H1 (cell line): ENCODE data around the gene YARS1.

ENCODE experiments used
- BCL11A ChIP-seq, 2 experiments: IDR thresholded peaks; one replicate each; pipeline ENCODE4 v1.6.1; 2011; ENCODE audit warnings: low read depth in 2 of 2, low read length in 2 of 2, mild to moderate bottlenecking in 2 of 2
- CHD2 ChIP-seq: IDR thresholded peaks from 2 replicates; pipeline ENCODE4 v1.6.1; 2012; ENCODE audit warnings: low read length, improper control_type of control experiment
- CTCF ChIP-seq, 3 experiments: IDR thresholded peaks; 1 replicate in 2 of 3; 2 replicates in 1 of 3; pipeline versions ENCODE4 v1.5.1 to v1.6.1; 2011; ENCODE audit warnings: low read length in 3 of 3, mild to moderate bottlenecking in 3 of 3, inconsistent platforms in 2 of 3, low read depth in 1 of 3, moderate library complexity in 1 of 3; ENCODE audit not compliant: insufficient read depth in 1 of 3; ENCODE audit errors: control extremely low read depth in 1 of 3
- E2F6 ChIP-seq: IDR thresholded peaks from 2 replicates; pipeline ENCODE4 v1.6.1; 2012; ENCODE audit warnings: inconsistent platforms
- EP300 ChIP-seq, 2 experiments: IDR thresholded peaks; 1 replicate in 1 of 2; 2 replicates in 1 of 2; pipeline ENCODE4 v1.6.1; 2011 to 2012; ENCODE audit warnings: low read depth in 2 of 2, low read length in 2 of 2, mild to moderate bottlenecking in 2 of 2, borderline replicate concordance in 1 of 2, inconsistent platforms in 1 of 2, moderate library complexity in 1 of 2
- JUN ChIP-seq: IDR thresholded peaks from 2 replicates; pipeline ENCODE4 v1.6.1; 2011; ENCODE audit warnings: low read depth, mild to moderate bottlenecking, improper control_type of control experiment, low read length
- NRF1 ChIP-seq: IDR thresholded peaks from 2 replicates; pipeline ENCODE4 v1.6.1; 2011; ENCODE audit warnings: mild to moderate bottlenecking, low read depth, low read length, improper control_type of control experiment
- POLR2A ChIP-seq, 2 experiments: IDR thresholded peaks; 1 replicate in 1 of 2; 2 replicates in 1 of 2; pipeline ENCODE4 v1.6.1; 2011; ENCODE audit warnings: low read depth in 2 of 2, low read length in 2 of 2, mild to moderate bottlenecking in 2 of 2; ENCODE audit errors: control extremely low read depth in 1 of 2
- POLR2AphosphoS5 ChIP-seq: IDR thresholded peaks from 2 replicates; pipeline ENCODE4 v1.6.1; 2011; ENCODE audit warnings: low read depth, low read length
- POU5F1 ChIP-seq: IDR thresholded peaks from 2 replicates; pipeline ENCODE4 v1.6.1; 2011; ENCODE audit warnings: low read depth, mild to moderate bottlenecking, low read length, moderate library complexity
- RBBP5 ChIP-seq: IDR thresholded peaks from 2 replicates; pipeline ENCODE4 v1.7.1; 2012; ENCODE audit warnings: low read depth, mild to moderate bottlenecking, inconsistent platforms, low read length, moderate library complexity, borderline replicate concordance
- SIN3A ChIP-seq, 2 experiments: IDR thresholded peaks in 1 of 2; conservative IDR thresholded peaks in 1 of 2; 2 replicates each; pipeline ENCODE4 v1.6.1; 2011 to 2012; ENCODE audit warnings: low read length in 2 of 2, improper control_type of control experiment in 1 of 2, low read depth in 1 of 2, mild to moderate bottlenecking in 1 of 2
- SRF ChIP-seq: IDR thresholded peaks from 2 replicates; pipeline ENCODE4 v1.6.1; 2011; ENCODE audit warnings: mild to moderate bottlenecking, low read depth, low read length, moderate library complexity
- ZNF274 ChIP-seq: IDR thresholded peaks from 2 replicates; pipeline ENCODE4 v1.7.0; 2012; ENCODE audit warnings: low read length, borderline replicate concordance; ENCODE audit errors: extremely low read depth

GRCh38 chr1:32746130-32746529 lies 71.0 kb downstream of the YARS1 start:
- TF ChIP-seq EP300 (IDR thresholded peaks at IDR 0.05; ENCODE audit: borderline replicate concordance in 1 of 2, low read depth in 2 of 2, low read length in 2 of 2) (no peak), CTCF (IDR thresholded peaks at IDR 0.05; ENCODE audit: control extremely low read depth in 1 of 3, insufficient read depth in 1 of 3, low read depth in 1 of 3, low read length in 3 of 3) (no peak), SRF (no peak), POU5F1 (no peak), E2F6 (no peak), RBBP5 (no peak), BCL11A (IDR thresholded peaks at IDR 0.05; ENCODE audit: low read depth in 2 of 2, low read length in 2 of 2) (no peak), SIN3A (conservative IDR thresholded peaks at IDR 0.05 in 1 of 2, IDR thresholded peaks at IDR 0.05 in 1 of 2; ENCODE audit: low read depth in 1 of 2, low read length in 2 of 2) (no peak), CHD2 (no peak), POLR2AphosphoS5 (no peak), ZNF274 (no peak), POLR2A (IDR thresholded peaks at IDR 0.05; ENCODE audit: control extremely low read depth in 1 of 2, low read depth in 2 of 2, low read length in 2 of 2) (no peak), NRF1 (no peak), JUN (no peak)
